Esophagus squamous epithelium (tissue), 4 donors: ENCODE results near the gene DCPS.

Experiments used
- POLR2A ChIP-seq, 4 donors: fragments of 450-650 bp; IDR thresholded peaks; one replicate each; pipeline ENCODE4 v1.6.1; 2017; ENCODE audit warnings: antibody characterized with exemption in 4 of 4, mild to moderate bottlenecking in 4 of 4, moderate library complexity in 3 of 4
- TF ChIP-seq, protein P1 (sequence below), 6 experiments: fragments of 450-650 bp in 4 of 6; fragments of 200-600 bp in 2 of 6; sonication (generic) in 2 of 6; IDR thresholded peaks; one replicate each; pipeline ENCODE4 v1.5.1; 2016 to 2019; ENCODE audit warnings: antibody characterized with exemption in 6 of 6, mild to moderate bottlenecking in 4 of 6, moderate library complexity in 4 of 6

DNA sequence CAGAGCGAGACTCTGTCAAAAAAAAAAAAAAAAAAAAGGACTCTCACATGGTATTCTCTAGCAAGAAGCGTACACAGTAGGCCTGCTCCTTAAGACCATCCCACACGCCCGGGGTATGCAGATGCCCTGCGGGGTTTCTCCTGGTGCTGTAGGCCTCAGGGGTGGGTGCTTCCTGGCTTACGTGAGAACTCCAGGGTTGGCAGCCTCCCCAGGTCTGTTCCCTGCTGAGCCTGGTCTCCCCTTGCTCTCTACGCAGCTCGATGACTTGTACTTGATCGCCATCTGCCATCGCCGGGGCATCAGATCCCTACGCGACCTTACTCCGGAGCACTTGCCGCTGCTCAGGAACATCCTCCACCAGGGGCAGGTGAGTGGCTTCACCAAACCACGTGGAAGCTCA lies 39.2 kb downstream of the DCPS start:
- TF ChIP-seq, protein P1, sequence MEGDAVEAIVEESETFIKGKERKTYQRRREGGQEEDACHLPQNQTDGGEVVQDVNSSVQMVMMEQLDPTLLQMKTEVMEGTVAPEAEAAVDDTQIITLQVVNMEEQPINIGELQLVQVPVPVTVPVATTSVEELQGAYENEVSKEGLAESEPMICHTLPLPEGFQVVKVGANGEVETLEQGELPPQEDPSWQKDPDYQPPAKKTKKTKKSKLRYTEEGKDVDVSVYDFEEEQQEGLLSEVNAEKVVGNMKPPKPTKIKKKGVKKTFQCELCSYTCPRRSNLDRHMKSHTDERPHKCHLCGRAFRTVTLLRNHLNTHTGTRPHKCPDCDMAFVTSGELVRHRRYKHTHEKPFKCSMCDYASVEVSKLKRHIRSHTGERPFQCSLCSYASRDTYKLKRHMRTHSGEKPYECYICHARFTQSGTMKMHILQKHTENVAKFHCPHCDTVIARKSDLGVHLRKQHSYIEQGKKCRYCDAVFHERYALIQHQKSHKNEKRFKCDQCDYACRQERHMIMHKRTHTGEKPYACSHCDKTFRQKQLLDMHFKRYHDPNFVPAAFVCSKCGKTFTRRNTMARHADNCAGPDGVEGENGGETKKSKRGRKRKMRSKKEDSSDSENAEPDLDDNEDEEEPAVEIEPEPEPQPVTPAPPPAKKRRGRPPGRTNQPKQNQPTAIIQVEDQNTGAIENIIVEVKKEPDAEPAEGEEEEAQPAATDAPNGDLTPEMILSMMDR (IDR thresholded peaks at IDR 0.05): no peak
- no peak for TF ChIP-seq POLR2A (IDR thresholded peaks at IDR 0.05)
